WTC11 (cell line): ENCODE data around the gene PNPO. TPM values are rescaled to one million over a fixed set of nuclear protein-coding genes. Genes with fewer than 3 reads are reported as not detected.
A peak's percentile ranks its signal among the peaks of the same experiment; 100 is the strongest.
"Not testable (repeated sequence)": the region's sequence is repeated elsewhere in the genome, so short reads cannot be mapped to it uniquely, and the experiment has no call there.

Experiments
- ATAC-seq: fragments of 200-7000 bp; cut with Tn5 transposase; 2 replicates; pipeline ENCODE4 v1.10.0; 2021; ENCODE audit warnings: mild to moderate bottlenecking, moderate library complexity
- CTCF ChIA-PET: fragments of 300-600 bp; sonication (Branson Sonifier 250); formaldehyde crosslinking; loops from one replicate; lab custom pipeline; 2021; ENCODE audit warnings: antibody characterized with exemption; lab: Charles Lee
- POLR2A ChIA-PET: fragments of 350-600 bp; sonication (Branson Sonifier 250); formaldehyde crosslinking; loops from one replicate; lab custom pipeline; 2021; ENCODE audit warnings: antibody characterized with exemption; lab: Charles Lee
- DNase-seq: peaks from one replicate; pipeline ENCODE4 v3.0.0; 2021; ENCODE audit warnings: low spot score
- H3K27ac Mint-ChIP-seq: 2 replicates; pipeline ENCODE4 v1.8.0; 2021; ENCODE audit warnings: mixed read lengths
- H3K27me3 Mint-ChIP-seq: 2 replicates; pipeline ENCODE4 v1.8.0; 2021; ENCODE audit warnings: low read depth, mild to moderate bottlenecking, moderate library complexity, mixed read lengths
- H3K36me3 Mint-ChIP-seq: 2 replicates; pipeline ENCODE4 v1.8.0; 2021; ENCODE audit warnings: mixed read lengths
- H3K4me1 Mint-ChIP-seq: 2 replicates; pipeline ENCODE4 v1.8.0; 2022; ENCODE audit warnings: mixed read lengths
- H3K4me3 Mint-ChIP-seq: 2 replicates; pipeline ENCODE4 v1.8.0; 2021; ENCODE audit warnings: mild to moderate bottlenecking, moderate library complexity, mixed read lengths
- H3K9me3 Mint-ChIP-seq: 2 replicates; pipeline ENCODE4 v1.8.0; 2021; ENCODE audit warnings: mixed read lengths
- AFF4 ChIP-seq: sonication (generic); formaldehyde crosslinking; IDR thresholded peaks from 2 replicates; pipeline ENCODE4 v1.8.1; 2023; ENCODE audit warnings: mild to moderate bottlenecking, missing genetic modification reagents, borderline replicate concordance
- ARID4B ChIP-seq: sonication (generic); formaldehyde crosslinking; IDR thresholded peaks from 2 replicates; pipeline ENCODE4 v1.8.0; 2023; ENCODE audit warnings: missing genetic modification reagents, mild to moderate bottlenecking, borderline replicate concordance
- ATF1 ChIP-seq: sonication (generic); formaldehyde crosslinking; IDR thresholded peaks from 2 replicates; pipeline ENCODE4 v1.8.1; 2023; ENCODE audit warnings: mild to moderate bottlenecking, moderate library complexity, missing genetic modification reagents
- ESRRA ChIP-seq: sonication (generic); formaldehyde crosslinking; IDR thresholded peaks from 2 replicates; pipeline ENCODE4 v1.8.1; 2022; ENCODE audit warnings: mild to moderate bottlenecking, missing genetic modification reagents, borderline replicate concordance
- HMGXB4 ChIP-seq: sonication (generic); formaldehyde crosslinking; IDR thresholded peaks from 2 replicates; pipeline ENCODE4 v1.8.1; 2023; ENCODE audit warnings: mild to moderate bottlenecking, moderate library complexity, missing genetic modification reagents
- NR1H2 ChIP-seq: sonication (generic); formaldehyde crosslinking; IDR thresholded peaks from 2 replicates; pipeline ENCODE4 v1.9.0; 2021; ENCODE audit warnings: mild to moderate bottlenecking, moderate library complexity, missing genetic modification reagents
- SMAD4 ChIP-seq: sonication (generic); formaldehyde crosslinking; IDR thresholded peaks from 2 replicates; pipeline ENCODE4 v1.8.0; 2022; ENCODE audit warnings: mild to moderate bottlenecking, missing genetic modification reagents
- SOX15 ChIP-seq: fragments of 250-450 bp; sonication (Bioruptor Pico); IDR thresholded peaks from 2 replicates; pipeline ENCODE4 v1.9.0; 2021; ENCODE audit warnings: mild to moderate bottlenecking
- ZBTB21 ChIP-seq: sonication (generic); formaldehyde crosslinking; IDR thresholded peaks from 2 replicates; pipeline ENCODE4 v1.8.1; 2023; ENCODE audit warnings: mild to moderate bottlenecking, missing genetic modification reagents, borderline replicate concordance
- ZNF121 ChIP-seq: sonication (generic); formaldehyde crosslinking; IDR thresholded peaks from 2 replicates; pipeline ENCODE4 v1.8.0; 2023; ENCODE audit warnings: missing genetic modification reagents
- ZNF232 ChIP-seq: sonication (generic); formaldehyde crosslinking; IDR thresholded peaks from 2 replicates; pipeline ENCODE4 v1.8.0; 2022; ENCODE audit warnings: mild to moderate bottlenecking, missing genetic modification reagents
- ZNF317 ChIP-seq: sonication (generic); formaldehyde crosslinking; IDR thresholded peaks from 2 replicates; pipeline ENCODE4 v1.8.1; 2023; ENCODE audit warnings: low read depth, mild to moderate bottlenecking, moderate library complexity, missing genetic modification reagents, borderline replicate concordance
- ZNF423 ChIP-seq: fragments of 250-450 bp; sonication (Bioruptor Pico); IDR thresholded peaks from 2 replicates; pipeline ENCODE4 v2.1.2; 2022; ENCODE audit warnings: mild to moderate bottlenecking, moderate library complexity
- total RNA-seq: library from RNA; stranded (reverse); gene quantifications from 3 replicates; pipeline ENCODE4 v1.2.3, GENCODE V29; 2021

Gene PNPO
- total RNA-seq, 1 experiment from 2014 or later, result 12.2 TPM

GRCh38 chr17:47918006-47918405, 23.4 kb upstream of the PNPO start (continued):
- TF ChIP-seq AFF4 (no peak), SOX15 (CRISPR knock-in tag) (no peak), ESRRA (CRISPR knock-in tag) (no peak), SMAD4 (CRISPR knock-in tag) (no peak), ZNF423 (CRISPR knock-in tag) (no peak), ZNF317 (CRISPR knock-in tag) (no peak), NR1H2 (CRISPR knock-in tag) (no peak), ZBTB21 (CRISPR knock-in tag) (no peak), ARID4B (CRISPR knock-in tag) (no peak), ZNF232 (no peak)

GRCh38 chr17:47918991-47919390, 22.4 kb upstream of the PNPO start:
- no peaks in the 10 kb centered on the region for H3K9me3 Mint-ChIP-seq
- CTCF ChIA-PET, result no interaction called here
- TF ChIP-seq ZNF232 (no peak), ZNF121 (peak; percentile 42; the same call in 1 of the 2 replicates)
- TF ChIP-seq, all 79 proteins: peak for 1
- H3K36me3 Mint-ChIP-seq, result peaks cover 8% of the 10 kb centered on the region; the same call in 1 of the 2 replicates
- no peaks in the 10 kb centered on the region for H3K4me1 Mint-ChIP-seq
- ATAC-seq (no peak), DNase-seq (no peak)
- no peak overlapping the region for H3K4me3 Mint-ChIP-seq
- no peak overlapping the region for H3K27ac Mint-ChIP-seq
- no peaks in the 10 kb centered on the region; the same call in 1 of the 2 replicates for H3K27me3 Mint-ChIP-seq
- POLR2A ChIA-PET, result no interaction called here

GRCh38 chr17:47919889-47920288, 21.5 kb upstream of the PNPO start:
- H3K4me3 Mint-ChIP-seq, H3K27me3 Mint-ChIP-seq, H3K4me1 Mint-ChIP-seq, DNase-seq, H3K36me3 Mint-ChIP-seq, POLR2A ChIA-PET, ATAC-seq, H3K9me3 Mint-ChIP-seq, H3K27ac Mint-ChIP-seq: not testable (repeated sequence)
- CTCF ChIA-PET, result interaction anchor here (0.6 kb wide), 1 partner anchor 223 kb away, joined by 3 read pairs; no protein-coding TSS in a partner anchor

GRCh38 chr17:47924785-47925677, 16.3 kb upstream of the PNPO start:
- DNase-seq, result no peak
- ATAC-seq, result no peak
- H3K4me3 Mint-ChIP-seq, result no peak overlapping the region
- peaks cover 14% of the 10 kb centered on the region for H3K36me3 Mint-ChIP-seq
- TF ChIP-seq HMGXB4 (no peak), ATF1 (CRISPR knock-in tag) (no peak), ZNF232 (no peak)
- H3K27ac Mint-ChIP-seq, result no peak overlapping the region; the same call in 1 of the 2 replicates
- H3K4me1 Mint-ChIP-seq, result no peaks in the 10 kb centered on the region
- H3K27me3 Mint-ChIP-seq, result no peaks in the 10 kb centered on the region; the same call in 1 of the 2 replicates
- ChIA-PET POLR2A (no interaction called here), CTCF (interaction anchor here (0.6 to 1.0 kb wide), 2 partner anchors 14 to 77 kb away, joined by 3 to 4 read pairs; no protein-coding TSS in a partner anchor)
- no peaks in the 10 kb centered on the region for H3K9me3 Mint-ChIP-seq
